Calu3 (cell line): ENCODE data around the gene ARHGAP4. TPM values are rescaled to one million over a fixed set of nuclear protein-coding genes. Genes with fewer than 3 reads are reported as not detected.

ENCODE experiments used
- BruUV-seq: library from RNA; stranded (reverse); fragments of 400-500 nt; replicated peaks from 2 replicates; lab custom pipeline; 2021; lab: Mats Ljungman, UMichigan
- CTCF ChIA-PET: fragments of 300-600 bp; sonication (Branson Sonifier 250); formaldehyde crosslinking; loops from one replicate; lab custom pipeline; 2022; ENCODE audit warnings: antibody characterized with exemption; lab: Charles Lee
- DNase-seq: peaks from one replicate; pipeline ENCODE4 v3.0.0; 2022
- H3K27ac Mint-ChIP-seq: one replicate; pipeline ENCODE4 v1.8.0; 2022; ENCODE audit warnings: mixed read lengths; ENCODE audit not compliant: unreplicated experiment
- H3K27me3 Mint-ChIP-seq: one replicate; pipeline ENCODE4 v1.8.0; 2022; ENCODE audit warnings: mixed read lengths; ENCODE audit not compliant: unreplicated experiment
- H3K36me3 Mint-ChIP-seq: one replicate; pipeline ENCODE4 v1.8.0; 2022; ENCODE audit warnings: mild to moderate bottlenecking, moderate library complexity, mixed read lengths; ENCODE audit not compliant: insufficient read depth, unreplicated experiment
- H3K4me1 Mint-ChIP-seq: one replicate; pipeline ENCODE4 v1.8.0; 2022; ENCODE audit warnings: mild to moderate bottlenecking, low read depth, mixed read lengths; ENCODE audit not compliant: unreplicated experiment
- H3K4me3 Mint-ChIP-seq: one replicate; pipeline ENCODE4 v1.8.0; 2022; ENCODE audit warnings: mild to moderate bottlenecking, low read depth, moderate library complexity, mixed read lengths; ENCODE audit not compliant: unreplicated experiment
- H3K9me3 Mint-ChIP-seq: one replicate; pipeline ENCODE4 v1.8.0; 2022; ENCODE audit warnings: low read depth, mixed read lengths; ENCODE audit not compliant: unreplicated experiment
- CTCF ChIP-seq: fragments of 200-600 bp; IDR thresholded peaks from one replicate; pipeline ENCODE4 v1.8.0; 2022; ENCODE audit warnings: antibody characterized with exemption; ENCODE audit not compliant: unreplicated experiment
- intact Hi-C: fragments of 100-400 bp; cut with micrococcal nuclease; formaldehyde crosslinking; loops from one replicate; pipeline ENCODE4 v1.10.0; 2022; ENCODE audit not compliant: unreplicated experiment
- total RNA-seq: library from RNA; stranded (reverse); gene quantifications from 2 replicates; pipeline ENCODE4 v1.2.3, GENCODE V29; 2022

The ARHGAP4 gene
- total RNA-seq, 1 experiment from 2014 or later = 3.8 TPM

- TF ChIP-seq CTCF = no peak
- no peak for DNase-seq
- CTCF ChIA-PET = no interaction called here
- peaks cover 23% of the 10 kb centered on the region for H3K4me1 Mint-ChIP-seq
- no peak overlapping the region for H3K27ac Mint-ChIP-seq
- H3K36me3 Mint-ChIP-seq = peaks cover 42% of the 10 kb centered on the region
- H3K4me3 Mint-ChIP-seq = no peak overlapping the region
- H3K27me3 Mint-ChIP-seq = no peaks in the 10 kb centered on the region
- intact Hi-C loops = no loop called here
- no TSS peak for BruUV-seq
- H3K9me3 Mint-ChIP-seq = no peaks in the 10 kb centered on the region
Observed at GRCh38 chrX:153966283-153966688, 40.2 kb upstream of the ARHGAP4 start.

- intact Hi-C loops = no loop called here
- no peaks in the 10 kb centered on the region for H3K9me3 Mint-ChIP-seq
- no peak overlapping the region for H3K4me3 Mint-ChIP-seq
- no peaks in the 10 kb centered on the region for H3K27me3 Mint-ChIP-seq
- CTCF ChIA-PET = no interaction called here
- BruUV-seq = no TSS peak
- H3K36me3 Mint-ChIP-seq = peaks cover 41% of the 10 kb centered on the region
- peaks cover 23% of the 10 kb centered on the region for H3K4me1 Mint-ChIP-seq
- no peak for TF ChIP-seq CTCF
- H3K27ac Mint-ChIP-seq = peak overlapping the region; percentile 27
- no peak for DNase-seq
Observed at GRCh38 chrX:153965406-153965805, 39.3 kb upstream of the ARHGAP4 start.

- H3K4me3 Mint-ChIP-seq = no peak overlapping the region
- BruUV-seq = no TSS peak
- no peak for TF ChIP-seq CTCF
- CTCF ChIA-PET = no interaction called here
- no peaks in the 10 kb centered on the region for H3K27me3 Mint-ChIP-seq
- H3K9me3 Mint-ChIP-seq = no peaks in the 10 kb centered on the region
- H3K4me1 Mint-ChIP-seq = peaks cover 23% of the 10 kb centered on the region
- intact Hi-C loops = no loop called here
- no peak for DNase-seq
- no peak overlapping the region for H3K27ac Mint-ChIP-seq
- peaks cover 39% of the 10 kb centered on the region for H3K36me3 Mint-ChIP-seq
Observed at GRCh38 chrX:153964105-153964504, 38.0 kb upstream of the ARHGAP4 start.

GRCh38 chrX:153963546-153963945 lies 37.5 kb upstream of the ARHGAP4 start:
- no TSS peak for BruUV-seq
- Mint-ChIP-seq H3K27me3 (no peaks in the 10 kb centered on the region), H3K4me3 (no peak overlapping the region), H3K36me3 (peaks cover 39% of the 10 kb centered on the region), H3K27ac (no peak overlapping the region), H3K4me1 (peaks cover 23% of the 10 kb centered on the region), H3K9me3 (no peaks in the 10 kb centered on the region)
- TF ChIP-seq CTCF = no peak
- CTCF ChIA-PET = no interaction called here
- intact Hi-C loops = no loop called here
- DNase-seq = no peak
